NB4 (cell line): Measurements from ENCODE around the gene BTLA.

Source experiments
- CTCF ChIP-seq: IDR thresholded peaks from one replicate; pipeline ENCODE4 v1.5.1; 2012; ENCODE audit warnings: low read depth, low read length
- POLR2A ChIP-seq: IDR thresholded peaks from 2 replicates; pipeline ENCODE4 v1.6.1; 2011; ENCODE audit warnings: mild to moderate bottlenecking; ENCODE audit not compliant: insufficient read length; ENCODE audit errors: extremely low read depth

- TF ChIP-seq POLR2A (no peak), CTCF (no peak)
Measured at GRCh38 chr3:112416391-112417212, 82.7 kb downstream of the BTLA start.
